GM12872 (cell line): ENCODE data around the gene IDE.

Experiments
- TF ChIP-seq, protein P1 (sequence below): IDR thresholded peaks from 3 replicates; pipeline ENCODE4 v1.5.1; 2011; ENCODE audit warnings: low read depth, mild to moderate bottlenecking, low read length, moderate library complexity; ENCODE audit not compliant: insufficient read depth

Gene IDE

DNA sequence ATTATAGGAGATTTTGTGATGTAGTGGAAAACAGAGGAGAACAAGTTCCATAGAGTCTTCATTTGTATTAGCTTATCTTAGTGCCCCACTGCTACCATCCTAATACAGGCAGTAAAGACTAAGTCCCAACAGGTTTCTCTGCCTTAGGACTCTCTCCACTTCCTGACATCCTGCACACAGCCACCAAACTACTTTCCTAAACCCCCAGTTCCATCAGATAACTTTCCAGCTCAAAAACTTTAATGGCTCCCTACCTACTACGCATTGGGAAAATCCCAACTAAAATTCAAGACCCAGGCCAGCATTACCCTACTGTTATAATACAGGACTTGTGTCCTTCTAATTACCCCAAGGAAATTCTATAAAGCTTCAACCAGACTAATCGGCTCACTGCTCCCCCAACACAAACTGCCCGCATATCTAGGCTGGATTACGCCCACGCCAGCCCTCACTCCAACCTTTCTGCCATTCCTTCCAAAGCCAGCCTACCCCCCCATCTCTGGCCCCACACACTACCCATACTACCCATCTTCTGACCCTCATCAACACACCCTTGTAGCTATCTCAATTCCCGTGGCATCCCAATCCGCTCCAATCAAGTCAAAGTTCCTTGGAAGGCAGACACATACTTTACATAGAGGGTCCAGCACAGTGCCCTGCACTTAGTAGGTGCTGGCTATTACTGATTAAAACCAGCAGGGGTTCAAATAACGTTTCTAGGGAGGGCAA lies 1.4 kb downstream of the IDE start:
- TF ChIP-seq, protein P1, sequence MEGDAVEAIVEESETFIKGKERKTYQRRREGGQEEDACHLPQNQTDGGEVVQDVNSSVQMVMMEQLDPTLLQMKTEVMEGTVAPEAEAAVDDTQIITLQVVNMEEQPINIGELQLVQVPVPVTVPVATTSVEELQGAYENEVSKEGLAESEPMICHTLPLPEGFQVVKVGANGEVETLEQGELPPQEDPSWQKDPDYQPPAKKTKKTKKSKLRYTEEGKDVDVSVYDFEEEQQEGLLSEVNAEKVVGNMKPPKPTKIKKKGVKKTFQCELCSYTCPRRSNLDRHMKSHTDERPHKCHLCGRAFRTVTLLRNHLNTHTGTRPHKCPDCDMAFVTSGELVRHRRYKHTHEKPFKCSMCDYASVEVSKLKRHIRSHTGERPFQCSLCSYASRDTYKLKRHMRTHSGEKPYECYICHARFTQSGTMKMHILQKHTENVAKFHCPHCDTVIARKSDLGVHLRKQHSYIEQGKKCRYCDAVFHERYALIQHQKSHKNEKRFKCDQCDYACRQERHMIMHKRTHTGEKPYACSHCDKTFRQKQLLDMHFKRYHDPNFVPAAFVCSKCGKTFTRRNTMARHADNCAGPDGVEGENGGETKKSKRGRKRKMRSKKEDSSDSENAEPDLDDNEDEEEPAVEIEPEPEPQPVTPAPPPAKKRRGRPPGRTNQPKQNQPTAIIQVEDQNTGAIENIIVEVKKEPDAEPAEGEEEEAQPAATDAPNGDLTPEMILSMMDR: no peak

DNA sequence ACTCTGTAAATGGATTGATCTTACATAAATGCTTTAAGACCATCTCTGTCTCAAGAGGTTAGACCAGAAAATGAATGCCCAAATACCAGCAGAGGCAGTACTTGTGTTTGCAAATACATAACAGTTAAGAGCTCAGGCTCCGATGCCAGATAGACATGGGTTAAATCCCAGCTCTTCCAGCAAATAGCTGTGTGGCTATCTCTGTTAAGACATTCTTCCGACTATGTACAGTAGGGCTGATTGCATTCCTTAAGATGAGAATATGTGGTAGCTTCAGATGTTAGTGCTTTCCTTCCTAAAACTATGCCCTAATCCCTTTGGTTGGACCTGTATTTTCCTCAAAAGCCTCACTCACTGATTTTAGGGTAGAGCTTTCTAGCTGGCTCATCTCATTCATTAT lies 2.2 kb downstream of the IDE start:
- TF ChIP-seq, protein P1: no peak

DNA sequence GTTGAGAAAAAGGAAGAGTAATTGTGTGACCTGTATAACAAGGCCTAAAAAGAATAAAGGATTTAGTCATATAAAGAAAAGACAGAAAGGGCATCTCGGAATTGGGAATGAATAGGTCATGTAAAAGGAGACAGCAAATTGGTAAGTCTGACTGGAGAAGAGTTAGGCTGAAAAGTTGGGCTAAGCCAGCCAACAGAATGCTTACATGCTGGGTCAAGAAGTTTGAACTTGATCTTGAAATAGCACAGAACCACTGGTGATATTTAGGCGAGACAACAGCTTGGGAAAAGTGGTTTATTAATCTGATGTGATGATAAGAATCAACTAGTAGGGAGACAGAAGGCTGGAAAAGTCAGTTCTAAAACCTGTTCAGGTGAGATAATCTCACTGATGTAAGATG lies 4.8 kb downstream of the IDE start:
- TF ChIP-seq, protein P1: no peak

DNA sequence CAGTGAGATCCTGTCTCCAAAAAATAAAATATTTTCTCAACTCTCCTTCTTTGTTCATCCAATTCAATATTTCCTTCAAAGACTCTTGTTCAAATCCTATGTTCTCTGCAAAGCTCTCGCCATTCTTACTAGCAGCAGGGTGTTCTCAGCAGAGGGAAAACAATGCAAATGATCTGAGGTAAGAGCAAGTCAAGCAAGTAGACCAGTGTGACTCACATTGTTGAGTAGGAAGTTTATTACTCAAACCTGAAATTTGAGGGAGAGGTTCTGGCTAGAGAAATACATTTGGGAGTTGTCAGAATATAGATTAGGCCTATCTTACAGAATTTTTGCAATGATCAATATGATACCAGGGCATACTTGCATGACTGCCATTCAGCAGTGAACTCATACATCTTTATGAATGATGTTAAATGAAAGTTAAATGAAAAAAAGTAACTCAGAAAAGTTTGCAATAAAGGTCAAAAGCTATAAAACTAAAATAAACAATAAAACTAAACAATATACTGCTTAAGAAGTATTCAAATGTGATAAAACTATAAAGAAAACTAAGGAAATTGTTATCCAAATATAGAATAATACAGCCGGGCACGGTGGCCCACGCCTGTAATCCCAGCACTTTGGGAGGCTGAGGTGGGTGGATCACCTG lies 5.8 kb downstream of the IDE start:
- TF ChIP-seq, protein P1: no peak

DNA sequence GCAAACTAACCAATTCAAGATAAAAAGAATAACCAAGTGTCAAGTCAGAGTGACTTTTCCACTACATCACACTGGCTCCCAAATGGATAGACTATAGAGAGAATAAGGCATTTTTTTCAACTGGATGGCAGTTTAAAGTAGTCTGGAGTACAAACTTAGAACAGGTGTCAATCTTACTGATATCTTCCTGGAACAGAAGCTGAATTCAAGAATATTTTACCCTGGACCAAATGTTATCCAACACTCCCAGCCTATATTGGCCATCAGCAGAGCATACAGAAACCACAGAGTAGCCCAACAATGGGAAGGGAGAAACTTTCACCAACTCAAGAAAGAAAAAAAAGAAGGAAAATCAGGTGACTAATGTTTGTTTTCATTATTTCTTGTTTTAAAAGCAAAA lies 11.5 kb downstream of the IDE start:
- TF ChIP-seq, protein P1: no peak

DNA sequence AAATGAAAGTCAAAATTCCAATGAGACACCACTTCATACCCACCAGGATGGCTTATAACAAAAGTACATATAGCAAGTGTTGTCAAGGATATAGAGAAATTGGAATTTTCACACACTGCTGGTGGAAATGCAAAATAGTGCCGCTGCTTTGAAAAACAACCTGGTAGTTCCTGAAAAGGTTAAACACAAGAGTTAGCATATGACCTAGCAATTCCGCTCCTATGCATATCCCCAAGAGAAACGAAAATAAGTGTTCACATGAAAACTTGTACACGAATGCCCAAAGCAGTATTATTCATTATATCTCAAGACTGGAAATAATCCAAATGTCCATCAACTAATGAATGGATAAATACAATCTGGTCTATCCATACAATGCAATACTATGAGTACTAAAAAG lies 14.8 kb downstream of the IDE start:
- TF ChIP-seq, protein P1: no peak

DNA sequence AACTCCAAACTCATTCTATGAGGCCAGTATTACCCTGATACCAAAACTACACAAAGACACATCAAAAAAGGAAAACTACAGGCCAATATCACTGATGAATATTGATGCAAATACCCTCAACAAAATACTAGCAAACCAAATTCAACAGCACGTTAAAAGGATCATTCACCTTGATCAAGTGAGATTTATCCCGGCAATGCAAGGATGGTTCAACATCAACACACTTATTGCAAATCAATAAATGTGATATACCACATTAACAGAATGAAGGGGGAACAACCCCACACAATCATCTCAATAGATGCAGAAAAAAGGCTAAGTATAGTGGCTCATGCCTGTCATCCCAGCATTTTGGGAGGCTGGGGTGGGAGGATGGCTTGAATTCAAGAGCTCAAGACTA lies 19.9 kb downstream of the IDE start:
- TF ChIP-seq, protein P1: no peak
